GM12878 (cell line): ENCODE results near the gene C4orf17. TPM values are rescaled to one million over a fixed set of nuclear protein-coding genes. Genes with fewer than 3 reads are reported as not detected.
"Not testable (repeated sequence)": the region's sequence is repeated elsewhere in the genome, so short reads cannot be mapped to it uniquely, and the experiment has no call there.

Experiments used
- ATAC-seq: fragments of 200-7000 bp; cut with Tn5 transposase; 3 replicates; pipeline ENCODE4 v1.9.1; 2020; ENCODE audit warnings: mild to moderate bottlenecking, moderate library complexity
- BruUV-seq: library from RNA; stranded (reverse); fragments of 400-500 nt; replicated peaks from 2 replicates; lab custom pipeline; 2021; lab: Mats Ljungman, UMichigan
- CTCF ChIA-PET: fragments of 300-600 bp; sonication (Branson Sonifier 250); formaldehyde crosslinking; extraction: SDS; loops from one replicate; lab custom pipeline; 2021; ENCODE audit warnings: inconsistent platforms; lab: Yijun Ruan, JAX
- POLR2A ChIA-PET: fragments of 350-600 bp; formaldehyde crosslinking; extraction: SDS; loops from one replicate; lab custom pipeline; 2021; ENCODE audit warnings: inconsistent platforms; lab: Charles Lee
- RAD21 ChIA-PET: fragments of 300-600 bp; sonication (Branson Sonifier 250); formaldehyde crosslinking; loops from one replicate; lab custom pipeline; 2023; ENCODE audit warnings: antibody characterized with exemption; ENCODE audit not compliant: unreplicated experiment; lab: Charles Lee
- SMC1A ChIA-PET: fragments of 300-600 bp; sonication (Branson Sonifier 250); formaldehyde crosslinking; loops from one replicate; lab custom pipeline; 2023; ENCODE audit not compliant: unreplicated experiment, uncharacterized antibody; lab: Charles Lee
- DNase-seq: peaks from one replicate; pipeline ENCODE4 v3.0.0-alpha.2; 2011; ENCODE audit warnings: low read depth, low spot score
- FAIRE-seq: peaks from 3 replicates; lab custom pipeline; 2011; peaks lifted over from hg19 to GRCh38; lab: Jason Lieb, UNC
- H2AFZ ChIP-seq: 2 replicates; pipeline ENCODE4 v1.6.0; 2011; ENCODE audit warnings: low read depth, low read length, control low read depth; ENCODE audit not compliant: control insufficient read depth
- H3K27ac ChIP-seq: 2 replicates; pipeline ENCODE4 v1.5.1; 2011; ENCODE audit warnings: control low read depth; ENCODE audit not compliant: control insufficient read depth, insufficient read depth
- H3K27me3 ChIP-seq, 2 experiments: replicated peaks in 1 of 2; 2 replicates each; pipeline versions ENCODE4 v1.6.0 to v1.6.1; 2011; ENCODE audit warnings: low read length in 1 of 2; ENCODE audit not compliant: control insufficient read depth in 2 of 2, insufficient read depth in 2 of 2
- H3K36me3 ChIP-seq, 2 experiments: 2 replicates each; pipeline ENCODE4 v1.5.1; 2011; ENCODE audit warnings: low read length in 1 of 2; ENCODE audit not compliant: control insufficient read depth in 2 of 2, insufficient read depth in 2 of 2
- H3K4me1 ChIP-seq: 2 replicates; pipeline ENCODE4 v1.6.1; 2011; ENCODE audit warnings: mild to moderate bottlenecking, low read length, moderate library complexity, mixed read lengths; ENCODE audit not compliant: control insufficient read depth, insufficient read depth
- H3K4me2 ChIP-seq: 2 replicates; pipeline ENCODE4 v1.6.0; 2011; ENCODE audit warnings: control low read depth; ENCODE audit not compliant: control insufficient read depth, insufficient read depth
- H3K4me3 ChIP-seq: fragments of 200-600 bp; sonication (generic); 2 replicates; pipeline ENCODE4 v1.5.1; 2016
- H3K79me2 ChIP-seq: 2 replicates; pipeline ENCODE4 v1.6.0; 2011; ENCODE audit warnings: low read length; ENCODE audit not compliant: control insufficient read depth, insufficient read depth
- H3K9ac ChIP-seq: 2 replicates; pipeline ENCODE4 v1.8.0; 2011; ENCODE audit warnings: low read length, control low read depth, mixed read lengths; ENCODE audit not compliant: control insufficient read depth, insufficient read depth
- H3K9me3 ChIP-seq: replicated peaks from 3 replicates; pipeline ENCODE4 v1.5.1; 2011; ENCODE audit warnings: mild to moderate bottlenecking, low read length; ENCODE audit not compliant: control insufficient read depth, insufficient read depth
- H4K20me1 ChIP-seq: 2 replicates; pipeline ENCODE4 v1.6.0; 2011; ENCODE audit not compliant: control insufficient read depth, insufficient read depth
- ATF7 ChIP-seq: fragments of 450-650 bp; IDR thresholded peaks from 2 replicates; pipeline ENCODE4 v1.6.1; 2016; ENCODE audit warnings: low read depth, mild to moderate bottlenecking
- CEBPB ChIP-seq, 2 experiments: fragments of 150-350 bp in 1 of 2; IDR thresholded peaks; 2 replicates each; pipeline ENCODE4 v1.6.1; 2012 to 2014; ENCODE audit warnings: low read depth in 2 of 2, low read length in 2 of 2, borderline replicate concordance in 1 of 2, inconsistent platforms in 1 of 2
- SPI1 ChIP-seq: IDR thresholded peaks from 2 replicates; pipeline ENCODE4 v1.6.1; 2011; ENCODE audit warnings: low read depth, mild to moderate bottlenecking, low read length, moderate library complexity, borderline replicate concordance; ENCODE audit not compliant: insufficient read depth
- WGBS: methylation state at CpG from one replicate; pipeline ENCODE4 v1.1.6; 2016; ENCODE audit warnings: low lambda C conversion rate; ENCODE audit not compliant: insufficient replicate concordance, insufficient coverage; ENCODE audit errors: missing lambda C conversion rate; 5-methylcytosine and 5-hydroxymethylcytosine counted together
- in situ Hi-C: fragments of 300-500 bp; cut with MboI; formaldehyde crosslinking; loops from 9 replicates; pipeline ENCODE4 v1.14.3; 2018; ENCODE audit warnings: mixed read lengths
- intact Hi-C: fragments of 100-400 bp; cut with micrococcal nuclease; formaldehyde crosslinking; loops from one replicate; pipeline ENCODE4 v1.14.2; 2022; ENCODE audit not compliant: unreplicated experiment
- polyA plus RNA-seq, 11 experiments: library from polyadenylated mRNA; depleted of rRNA in 4 of 11; unstranded in 6 of 11; stranded (reverse) in 5 of 11; fragments of >200 nt; fragmentation: Nextera tagmentation in 4 of 11; fragmentation: Illumina TruSeq in 1 of 11; extraction: Ambion mirVana in 4 of 11; extraction: Trizol in 1 of 11; gene quantifications; 1 replicate in 1 of 11; 2 replicates in 10 of 11; pipeline versions ENCODE4 v1.2.1 to v1.2.3, GENCODE V29; 2011 to 2016; ENCODE audit warnings: inconsistent platforms in 2 of 11, missing spikeins in 2 of 11, low read depth in 1 of 11
- total RNA-seq, 4 experiments: library from RNA; depleted of rRNA in 3 of 4; stranded (reverse); fragments of >200 nt in 3 of 4; fragmentation: Illumina TruSeq in 1 of 4; extraction: Trizol in 1 of 4; gene quantifications; 2 replicates each; pipeline versions ENCODE4 v1.2.1 to v1.2.3, GENCODE V29; 2013 to 2021

The C4orf17 gene
- total and polyA plus RNA-seq, 10 of the 15 experiments (the other 5 are each of a cell fraction or from before 2014, with no cell fraction given): not detected

GRCh38 chr4:99485212-99485611 is 25.6 kb upstream of the C4orf17 start:
- 59% methylated on average over 1 of the region's 1 CpG for WGBS
- no peak for FAIRE-seq
- Histone ChIP-seq H4K20me1 (no peaks in the 10 kb centered on the region), H3K4me3 (no peak overlapping the region), H3K4me2 (no peak overlapping the region), H3K9me3 (no peaks in the 10 kb centered on the region; the same call in 2 of the 3 replicates), H3K79me2 (no peaks in the 10 kb centered on the region), H3K9ac (no peak overlapping the region), H3K27me3 (no peaks in the 10 kb centered on the region), H3K27ac (no peak overlapping the region), H3K4me1 (no peaks in the 10 kb centered on the region), H3K36me3 (no peaks in the 10 kb centered on the region), H2AFZ (no peak overlapping the region)
- SMC1A ChIA-PET: no interaction called here
- in situ Hi-C loops: no loop called here
- ATAC-seq: no peak
- POLR2A ChIA-PET: no interaction called here
- CTCF ChIA-PET: no interaction called here
- intact Hi-C loops: no loop called here
- BruUV-seq: no TSS peak
- no peak for DNase-seq
- TF ChIP-seq SPI1 (no peak), ATF7 (no peak), CEBPB (IDR thresholded peaks at IDR 0.05; ENCODE audit: borderline replicate concordance in 1 of 2, low read depth in 2 of 2, low read length in 2 of 2) (no peak)
- RAD21 ChIA-PET: no interaction called here

- FAIRE-seq, POLR2A ChIA-PET, BruUV-seq, RAD21 ChIA-PET, H3K27ac ChIP-seq, DNase-seq, H3K4me3 ChIP-seq, H4K20me1 ChIP-seq, H3K36me3 ChIP-seq, H3K9me3 ChIP-seq, H3K4me2 ChIP-seq, H2AFZ ChIP-seq, H3K4me1 ChIP-seq, H3K79me2 ChIP-seq, H3K9ac ChIP-seq, in situ Hi-C loops, SMC1A ChIA-PET, CTCF ChIA-PET, H3K27me3 ChIP-seq, intact Hi-C loops, ATAC-seq: not testable (repeated sequence)
- 14% methylated on average over 3 of the region's 3 CpGs for WGBS
Measured at GRCh38 chr4:99486648-99487047, 24.2 kb upstream of the C4orf17 start.
